CD14-positive monocyte (primary cell): ENCODE data around the gene ACLY. TPM values are rescaled to one million over a fixed set of nuclear protein-coding genes. Genes with fewer than 3 reads are reported as not detected.
A peak's percentile ranks its signal among the peaks of the same experiment; 100 is the strongest.
"Not testable (repeated sequence)": the region's sequence is repeated elsewhere in the genome, so short reads cannot be mapped to it uniquely, and the experiment has no call there.

Source experiments
- DNase-seq, 3 donors: peaks; one replicate each; pipeline ENCODE4 v3.0.0-alpha.2; 2011 to 2022
- H2AFZ ChIP-seq: 2 replicates; pipeline ENCODE4 v1.6.0; 2012; ENCODE audit warnings: mild to moderate bottlenecking, low read depth, low read length, inconsistent platforms; ENCODE audit not compliant: insufficient read depth, poor library complexity, severe bottlenecking
- H3K27ac ChIP-seq, 2 donors: 1 replicate in 1 of 2; 2 replicates in 1 of 2; pipeline ENCODE4 v1.5.1; 2012 to 2013; ENCODE audit warnings: low read length in 2 of 2, control low read depth in 1 of 2, inconsistent platforms in 1 of 2, low read depth in 1 of 2, mild to moderate bottlenecking in 1 of 2
- H3K27me3 ChIP-seq, 2 donors: one replicate each; pipeline versions ENCODE4 v1.6.0 to v1.6.1; 2011 to 2013; ENCODE audit warnings: low read length in 2 of 2; ENCODE audit not compliant: control insufficient read depth in 2 of 2, insufficient read depth in 2 of 2
- H3K36me3 ChIP-seq, 2 donors: replicated peaks in 1 of 2; 1 replicate in 1 of 2; 2 replicates in 1 of 2; pipeline versions ENCODE4 v1.5.1 to v1.6.1; 2012 to 2013; ENCODE audit warnings: low read length in 2 of 2, control low read depth in 1 of 2, inconsistent platforms in 1 of 2, mild to moderate bottlenecking in 1 of 2; ENCODE audit not compliant: insufficient read depth in 2 of 2, control insufficient read depth in 1 of 2
- H3K4me1 ChIP-seq, 2 donors: 1 replicate in 1 of 2; 2 replicates in 1 of 2; pipeline versions ENCODE4 v1.5.1 to v1.6.1; 2012 to 2013; ENCODE audit warnings: low read length in 2 of 2, control low read depth in 1 of 2, inconsistent platforms in 1 of 2, mild to moderate bottlenecking in 1 of 2, moderate library complexity in 1 of 2; ENCODE audit not compliant: insufficient read depth in 2 of 2, control insufficient read depth in 1 of 2
- H3K4me2 ChIP-seq: replicated peaks from 2 replicates; pipeline ENCODE3; 2012; ENCODE audit warnings: low read length, moderate library complexity, mild to moderate bottlenecking; ENCODE audit not compliant: poor library complexity, severe bottlenecking; ENCODE audit errors: extremely low read depth
- H3K4me3 ChIP-seq, 3 experiments: fragments of 200-600 bp in 1 of 3; sonication (generic) in 1 of 3; replicated peaks in 1 of 3; 1 replicate in 2 of 3; 2 replicates in 1 of 3; pipeline ENCODE4 v1.5.1; 2011 to 2013; ENCODE audit warnings: low read length in 3 of 3, mild to moderate bottlenecking in 3 of 3, control low read depth in 2 of 3, low read depth in 2 of 3, inconsistent platforms in 1 of 3, moderate library complexity in 1 of 3
- H3K79me2 ChIP-seq: 2 replicates; pipeline ENCODE4 v1.6.0; 2012; ENCODE audit warnings: mild to moderate bottlenecking, control low read depth, inconsistent platforms, low read length, moderate library complexity; ENCODE audit not compliant: insufficient read depth
- H3K9ac ChIP-seq: 2 replicates; pipeline ENCODE4 v1.6.0; 2017; ENCODE audit warnings: low read length, mild to moderate bottlenecking; ENCODE audit not compliant: insufficient read depth, poor library complexity, severe bottlenecking
- H3K9me3 ChIP-seq, 2 donors: replicated peaks in 1 of 2; 1 replicate in 1 of 2; 2 replicates in 1 of 2; pipeline versions ENCODE4 v1.5.1 to v1.6.1; 2012 to 2013; ENCODE audit warnings: low read length in 2 of 2, control low read depth in 1 of 2; ENCODE audit not compliant: control insufficient read depth in 1 of 2, insufficient read depth in 1 of 2
- H4K20me1 ChIP-seq: 2 replicates; pipeline ENCODE4 v1.6.0; 2012; ENCODE audit warnings: mild to moderate bottlenecking, low read length, control low read depth, moderate library complexity; ENCODE audit not compliant: insufficient read depth
- H3K27ac Mint-ChIP-seq, 7 donors: one replicate each; pipeline ENCODE4 v1.8.0; 2020; ENCODE audit warnings: mild to moderate bottlenecking in 7 of 7, mixed read lengths in 7 of 7, moderate library complexity in 6 of 7, inconsistent platforms in 2 of 7
- H3K27me3 Mint-ChIP-seq, 3 donors: one replicate each; pipeline ENCODE4 v1.8.0; 2021 to 2022; ENCODE audit warnings: low read depth in 3 of 3, mild to moderate bottlenecking in 3 of 3, mixed read lengths in 3 of 3, moderate library complexity in 3 of 3, inconsistent platforms in 1 of 3
- H3K36me3 Mint-ChIP-seq, 2 donors: one replicate each; pipeline ENCODE4 v1.8.0; 2020; ENCODE audit warnings: mixed read lengths in 2 of 2, inconsistent platforms in 1 of 2, mild to moderate bottlenecking in 1 of 2
- H3K4me1 Mint-ChIP-seq: one replicate; pipeline ENCODE4 v1.8.0; 2020; ENCODE audit warnings: mild to moderate bottlenecking, mixed read lengths
- H3K4me3 Mint-ChIP-seq, 2 donors: one replicate each; pipeline ENCODE4 v1.8.0; 2020; ENCODE audit warnings: mild to moderate bottlenecking in 2 of 2, mixed read lengths in 2 of 2, moderate library complexity in 1 of 2
- H3K9me3 Mint-ChIP-seq, 7 donors: one replicate each; pipeline ENCODE4 v1.8.0; 2020 to 2022; ENCODE audit warnings: mixed read lengths in 7 of 7, mild to moderate bottlenecking in 6 of 7, moderate library complexity in 6 of 7, inconsistent platforms in 2 of 7
- WGBS: methylation state at CpG from one replicate; pipeline ENCODE4 v1.1.5; 2013; ENCODE audit warnings: missing lambda C conversion rate; ENCODE audit not compliant: insufficient coverage; 5-methylcytosine and 5-hydroxymethylcytosine counted together
- intact Hi-C, 2 donors: fragments of 100-400 bp; cut with micrococcal nuclease; formaldehyde crosslinking; loops; one replicate each; pipeline versions ENCODE4 v1.15.0 to v1.15.1; 2023
- polyA plus RNA-seq, 3 donors: library from polyadenylated mRNA; depleted of rRNA in 1 of 3; unstranded in 2 of 3; stranded (reverse) in 1 of 3; fragments of 300-500 nt in 2 of 3; fragments of >200 nt in 1 of 3; fragmentation: Illumina TruSeq in 2 of 3; gene quantifications; 1 replicate in 2 of 3; 2 replicates in 1 of 3; pipeline ENCODE4 v1.2.3, GENCODE V29; 2012 to 2021
- TF ChIP-seq, protein P1 (sequence below): fragments of 200-600 bp; IDR thresholded peaks from one replicate; pipeline ENCODE4 v1.8.0; 2022; ENCODE audit warnings: antibody characterized with exemption, mild to moderate bottlenecking

ACLY gene
- polyA plus RNA-seq, 3 donors: 41.0 to 48.3 (median 45.1) TPM

DNA sequence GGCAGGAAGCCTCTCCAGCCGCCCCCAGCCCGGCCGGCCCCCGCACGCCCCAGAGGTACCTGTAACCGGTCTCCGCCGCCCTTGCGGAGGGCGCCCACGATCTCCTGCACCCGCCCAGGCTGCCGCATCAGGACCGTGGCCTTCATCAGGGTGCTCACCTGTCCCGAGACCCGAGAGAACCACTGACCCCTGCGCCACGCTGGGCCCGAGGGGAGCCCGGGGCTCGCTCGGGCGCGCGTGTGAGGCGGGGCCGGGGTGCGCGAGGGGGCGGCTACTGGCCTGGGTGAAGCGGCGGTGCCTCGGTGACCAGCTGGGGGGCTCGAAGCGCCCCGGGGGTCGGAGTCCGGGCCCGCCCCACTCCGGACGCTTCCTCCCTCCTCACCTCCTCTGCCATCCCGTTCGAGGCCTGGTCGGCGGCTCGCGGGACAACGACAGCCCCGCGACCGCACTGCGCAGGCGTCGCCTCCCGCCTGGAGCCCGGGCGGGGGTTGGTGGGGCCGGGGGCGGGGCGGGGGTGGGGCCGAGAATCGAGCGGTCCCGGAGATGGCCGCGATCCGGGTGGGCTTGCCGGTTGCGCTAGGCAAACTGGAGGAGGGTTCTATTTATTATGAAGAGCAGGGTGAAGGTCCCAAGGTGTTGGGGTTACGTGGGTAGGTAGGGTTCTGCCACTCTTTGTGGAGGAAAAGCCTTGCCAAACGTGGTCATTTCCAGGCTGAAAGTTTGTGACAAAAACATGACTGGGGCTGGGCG is 82.8 kb downstream of the ACLY start, which contains the start of gene NT5C3B:
TSS of gene NT5C3B (minus strand) at position 433 of the 750 bp plus-strand sequence. CDS start at position 394, 39 bp downstream.
- Mint-ChIP-seq H3K4me1 (peaks cover 12% of the 10 kb centered on the region), H3K27ac (peak within 1 kb of the TSS in 2 of 7 donors; percentile 30 to 57), H3K27me3 (peaks cover 22 to 34% (median 25%) of the 10 kb centered on the region in 3 donors), H3K36me3 (peaks cover 3 to 4% of the 10 kb centered on the region in 2 donors), H3K4me3 (peak within 1 kb of the TSS; percentile 79 to 90), H3K9me3 (peaks cover 0 to 3% (median 0%) of the 10 kb centered on the region in 7 donors)
- no peaks in the 10 kb centered on the region for H3K36me3 ChIP-seq
- peak within 1 kb of the TSS; percentile 44 to 86 (median 75) for H3K4me3 ChIP-seq
- H3K27me3 ChIP-seq: peaks cover 2 to 8% of the 10 kb centered on the region in 2 donors
- no peaks in the 10 kb centered on the region for H3K79me2 ChIP-seq
- H3K27ac ChIP-seq: no peak within 1 kb of the TSS
- TF ChIP-seq, protein P1, sequence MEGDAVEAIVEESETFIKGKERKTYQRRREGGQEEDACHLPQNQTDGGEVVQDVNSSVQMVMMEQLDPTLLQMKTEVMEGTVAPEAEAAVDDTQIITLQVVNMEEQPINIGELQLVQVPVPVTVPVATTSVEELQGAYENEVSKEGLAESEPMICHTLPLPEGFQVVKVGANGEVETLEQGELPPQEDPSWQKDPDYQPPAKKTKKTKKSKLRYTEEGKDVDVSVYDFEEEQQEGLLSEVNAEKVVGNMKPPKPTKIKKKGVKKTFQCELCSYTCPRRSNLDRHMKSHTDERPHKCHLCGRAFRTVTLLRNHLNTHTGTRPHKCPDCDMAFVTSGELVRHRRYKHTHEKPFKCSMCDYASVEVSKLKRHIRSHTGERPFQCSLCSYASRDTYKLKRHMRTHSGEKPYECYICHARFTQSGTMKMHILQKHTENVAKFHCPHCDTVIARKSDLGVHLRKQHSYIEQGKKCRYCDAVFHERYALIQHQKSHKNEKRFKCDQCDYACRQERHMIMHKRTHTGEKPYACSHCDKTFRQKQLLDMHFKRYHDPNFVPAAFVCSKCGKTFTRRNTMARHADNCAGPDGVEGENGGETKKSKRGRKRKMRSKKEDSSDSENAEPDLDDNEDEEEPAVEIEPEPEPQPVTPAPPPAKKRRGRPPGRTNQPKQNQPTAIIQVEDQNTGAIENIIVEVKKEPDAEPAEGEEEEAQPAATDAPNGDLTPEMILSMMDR: no peak
- peaks cover 11 to 16% of the 10 kb centered on the region in 2 donors for H3K4me1 ChIP-seq
- H3K9ac ChIP-seq: peak within 1 kb of the TSS; percentile 74
- intact Hi-C loops: no loop called here
- peak within 1 kb of the TSS; percentile 98 for H2AFZ ChIP-seq
- under 1% methylated on average over 44 of the region's 72 CpGs for whole genome bisulfite sequencing
- no peaks in the 10 kb centered on the region for H3K9me3 ChIP-seq
- H4K20me1 ChIP-seq: no peaks in the 10 kb centered on the region
- H3K4me2 ChIP-seq: peak within 1 kb of the TSS; percentile 99
- peak in 1 of 3 donors; percentile 21 for DNase-seq

DNA sequence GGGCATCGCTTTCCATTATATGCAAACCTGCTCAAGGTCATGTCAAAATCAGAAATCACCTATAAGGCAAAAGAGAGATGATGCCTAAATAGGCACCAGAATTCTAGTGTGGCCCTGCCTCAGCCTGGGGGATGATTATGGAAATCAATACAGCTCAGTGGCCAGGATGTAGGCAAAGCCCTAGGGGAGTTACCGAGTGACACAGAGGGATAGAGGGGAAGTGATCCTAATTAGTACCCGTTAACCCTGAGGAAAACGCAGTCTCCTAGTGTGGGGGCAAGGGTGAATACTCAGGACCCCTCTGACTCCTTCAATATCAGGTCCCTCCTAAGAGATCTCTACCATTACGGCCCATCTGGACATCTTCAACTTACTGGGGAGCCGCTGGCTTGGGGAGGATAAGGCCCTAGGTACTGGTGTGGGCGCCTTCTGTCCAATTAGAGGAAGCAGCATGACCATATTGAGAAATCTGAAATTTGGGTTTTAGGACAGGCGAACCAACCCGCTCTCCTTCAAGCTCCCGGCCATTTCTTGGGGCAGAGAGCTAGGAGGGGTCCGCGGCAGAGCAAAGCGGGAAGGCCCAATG is 83.4 kb downstream of the ACLY start:
- 5% methylated on average over 8 of the region's 13 CpGs for WGBS
- no peaks in the 10 kb centered on the region for H3K79me2 ChIP-seq
- no peaks in the 10 kb centered on the region for H3K9me3 ChIP-seq
- Mint-ChIP-seq H3K4me1 (peaks cover 12% of the 10 kb centered on the region), H3K9me3 (peaks cover 0 to 3% (median 0%) of the 10 kb centered on the region in 7 donors), H3K4me3 (peak overlapping the region; percentile 79 to 90), H3K36me3 (peaks cover 3 to 4% of the 10 kb centered on the region in 2 donors), H3K27me3 (peaks cover 21 to 34% (median 25%) of the 10 kb centered on the region in 3 donors), H3K27ac (peak overlapping the region in 2 of 7 donors; percentile 30 to 57)
- H4K20me1 ChIP-seq: no peaks in the 10 kb centered on the region
- peaks cover 2 to 8% of the 10 kb centered on the region in 2 donors for H3K27me3 ChIP-seq
- H3K36me3 ChIP-seq: peaks cover 0 to 5% of the 10 kb centered on the region in 2 donors
- peaks cover 11 to 16% of the 10 kb centered on the region in 2 donors for H3K4me1 ChIP-seq
- peak overlapping the region; percentile 98 for H2AFZ ChIP-seq
- peak overlapping the region; percentile 74 for H3K9ac ChIP-seq
- intact Hi-C loops: no loop called here
- TF ChIP-seq, protein P1: no peak
- peak; percentile 20 to 47 (median 31) for DNase-seq
- H3K4me2 ChIP-seq: peak overlapping the region; percentile 99
- H3K4me3 ChIP-seq: peak overlapping the region; percentile 44 to 86 (median 75)
- no peak overlapping the region for H3K27ac ChIP-seq

DNA sequence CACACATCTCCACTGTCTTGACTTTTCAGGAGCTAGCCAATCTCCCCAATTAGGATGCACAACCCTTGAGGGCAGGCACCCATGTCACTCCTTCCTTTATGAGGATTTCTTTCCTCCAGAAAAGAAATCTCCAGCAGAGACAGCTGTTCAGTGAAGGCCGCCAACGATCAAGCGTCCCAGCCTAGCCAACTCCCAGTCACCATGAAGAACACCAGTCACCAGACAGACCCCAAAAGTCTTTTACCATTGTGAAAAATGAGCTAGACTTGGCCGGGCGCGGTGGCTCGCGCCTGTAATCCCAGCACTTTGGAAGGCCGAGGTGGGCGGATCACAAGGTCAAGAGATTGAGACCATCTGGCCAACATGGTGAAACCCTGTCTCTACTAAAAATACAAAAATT is 88.8 kb downstream of the ACLY start:
- H3K79me2 ChIP-seq, intact Hi-C loops, DNase-seq, H3K9ac ChIP-seq, H3K4me3 ChIP-seq, H3K27ac ChIP-seq, H3K9me3 ChIP-seq, H3K4me3 Mint-ChIP-seq, H3K9me3 Mint-ChIP-seq, H3K4me1 ChIP-seq, H3K4me1 Mint-ChIP-seq, H3K27me3 ChIP-seq, H3K4me2 ChIP-seq, H4K20me1 ChIP-seq, H2AFZ ChIP-seq, H3K27me3 Mint-ChIP-seq: not testable (repeated sequence)
- H3K36me3 ChIP-seq: peaks cover 9 to 11% of the 10 kb centered on the region in 2 donors
- H3K36me3 Mint-ChIP-seq: peaks cover 9 to 11% of the 10 kb centered on the region in 2 donors
- 81% methylated on average over 10 of the region's 10 CpGs for WGBS
- peak overlapping the region in 1 of 7 donors; percentile 46 for H3K27ac Mint-ChIP-seq
